Neural progenitor cell (in vitro differentiated cells): ENCODE data around the gene SLC4A1. TPM values are rescaled to one million over a fixed set of nuclear protein-coding genes. Genes with fewer than 3 reads are reported as not detected.

Experiments used
- DNase-seq: peaks from one replicate; pipeline ENCODE4 v3.0.0-alpha.2; 2016; ENCODE audit warnings: low spot score
- H2AFZ ChIP-seq: fragments of 200-600 bp; sonication (generic); replicated peaks from 2 replicates; pipeline ENCODE4 v1.6.1; 2016; ENCODE audit warnings: antibody characterized with exemption
- H3F3A ChIP-seq: fragments of 200-600 bp; sonication (generic); 2 replicates; pipeline ENCODE4 v1.6.1; 2016; ENCODE audit warnings: antibody characterized with exemption, low read depth
- H3K27ac ChIP-seq: fragments of 200-600 bp; sonication (generic); 2 replicates; pipeline ENCODE4 v1.5.1; 2016; ENCODE audit warnings: mild to moderate bottlenecking
- H3K27me3 ChIP-seq: fragments of 200-600 bp; sonication (generic); 2 replicates; pipeline ENCODE4 v1.6.1; 2016; ENCODE audit warnings: mild to moderate bottlenecking, moderate library complexity
- H3K36me3 ChIP-seq: fragments of 200-600 bp; sonication (generic); 2 replicates; pipeline ENCODE4 v1.5.1; 2016
- H3K4me1 ChIP-seq: fragments of 200-600 bp; sonication (generic); 2 replicates; pipeline ENCODE4 v1.6.1; 2016; ENCODE audit warnings: mixed run types
- H3K4me2 ChIP-seq: fragments of 200-600 bp; sonication (generic); 2 replicates; pipeline ENCODE4 v1.6.1; 2016
- H3K4me3 ChIP-seq: fragments of 200-600 bp; sonication (generic); 2 replicates; pipeline ENCODE4 v1.5.1; 2016
- H3K79me2 ChIP-seq: fragments of 200-600 bp; sonication (generic); 2 replicates; pipeline ENCODE4 v1.6.1; 2016; ENCODE audit warnings: low read depth
- H3K9ac ChIP-seq: fragments of 200-600 bp; sonication (generic); 2 replicates; pipeline ENCODE4 v1.6.1; 2016
- H3K9me3 ChIP-seq: fragments of 200-600 bp; sonication (generic); 2 replicates; pipeline ENCODE4 v1.5.1; 2016; ENCODE audit warnings: low read depth
- H4K20me1 ChIP-seq: fragments of 200-600 bp; sonication (generic); 2 replicates; pipeline ENCODE4 v1.6.1; 2016; ENCODE audit warnings: low read depth
- H3K27ac Mint-ChIP-seq: 3 replicates; pipeline ENCODE4 v1.8.0; 2021; ENCODE audit warnings: mixed read lengths
- H3K27me3 Mint-ChIP-seq: 2 replicates; pipeline ENCODE4 v1.8.0; 2022; ENCODE audit warnings: low read depth, mild to moderate bottlenecking, inconsistent platforms, moderate library complexity, mixed read lengths; ENCODE audit not compliant: insufficient read depth
- H3K36me3 Mint-ChIP-seq: 3 replicates; pipeline ENCODE4 v1.8.0; 2021; ENCODE audit warnings: mixed read lengths
- H3K4me1 Mint-ChIP-seq: 3 replicates; pipeline ENCODE4 v1.8.0; 2021; ENCODE audit warnings: mixed read lengths
- H3K4me3 Mint-ChIP-seq: 3 replicates; pipeline ENCODE4 v1.8.0; 2021; ENCODE audit warnings: mild to moderate bottlenecking, moderate library complexity, mixed read lengths
- H3K9me3 Mint-ChIP-seq: 3 replicates; pipeline ENCODE4 v1.8.0; 2020; ENCODE audit warnings: mixed read lengths
- CTCF ChIP-seq: fragments of 200-600 bp; sonication (generic); IDR thresholded peaks from 2 replicates; pipeline ENCODE4 v1.5.1; 2017; ENCODE audit warnings: antibody characterized with exemption, mild to moderate bottlenecking
- EZH2 ChIP-seq: fragments of 200-600 bp; sonication (generic); IDR thresholded peaks from 2 replicates; pipeline ENCODE4 v1.6.1; 2017; ENCODE audit warnings: antibody characterized with exemption, mild to moderate bottlenecking, moderate library complexity
- EZH2phosphoT487 ChIP-seq: fragments of 200-600 bp; sonication (generic); IDR thresholded peaks from 2 replicates; pipeline ENCODE4 v1.6.1; 2017; ENCODE audit warnings: antibody characterized with exemption
- total RNA-seq: library from RNA; depleted of rRNA; stranded (reverse); fragments of >200 nt; gene quantifications from 2 replicates; pipeline ENCODE4 v1.2.3, GENCODE V29; 2015; ENCODE audit warnings: low replicate concordance

SLC4A1 gene
- total RNA-seq, 1 donor from 2014 or later: not detected

GRCh38 chr17:44258811-44259351 lies 9.1 kb downstream of the SLC4A1 start:
- Histone ChIP-seq H3K9me3 (no peaks in the 10 kb centered on the region), H3K4me2 (no peak overlapping the region), H3K4me1 (no peaks in the 10 kb centered on the region), H3K27me3 (no peaks in the 10 kb centered on the region), H3K9ac (no peak overlapping the region), H3K79me2 (no peaks in the 10 kb centered on the region), H4K20me1 (no peaks in the 10 kb centered on the region), H3K27ac (no peak overlapping the region), H3K36me3 (no peaks in the 10 kb centered on the region), H3K4me3 (no peak overlapping the region), H3F3A (no peaks in the 10 kb centered on the region), H2AFZ (no peak overlapping the region)
- Mint-ChIP-seq H3K4me1 (no peaks in the 10 kb centered on the region), H3K27me3 (peaks cover 15% of the 10 kb centered on the region), H3K9me3 (no peaks in the 10 kb centered on the region), H3K27ac (no peak overlapping the region), H3K4me3 (no peak overlapping the region), H3K36me3 (no peaks in the 10 kb centered on the region)
- no peak for DNase-seq
- TF ChIP-seq EZH2: no peak

GRCh38 chr17:44257815-44258760 lies 9.8 kb downstream of the SLC4A1 start:
- H3K79me2 ChIP-seq: no peaks in the 10 kb centered on the region
- no peak overlapping the region for H3K4me2 ChIP-seq
- no peak overlapping the region for H3K27ac ChIP-seq
- H4K20me1 ChIP-seq: no peaks in the 10 kb centered on the region
- no peaks in the 10 kb centered on the region for H3K36me3 ChIP-seq
- Mint-ChIP-seq H3K27me3 (peaks cover 17% of the 10 kb centered on the region), H3K4me1 (no peaks in the 10 kb centered on the region), H3K4me3 (no peak overlapping the region), H3K36me3 (no peaks in the 10 kb centered on the region), H3K9me3 (no peaks in the 10 kb centered on the region), H3K27ac (no peak overlapping the region)
- no peak overlapping the region for H2AFZ ChIP-seq
- no peaks in the 10 kb centered on the region for H3F3A ChIP-seq
- no peak overlapping the region for H3K9ac ChIP-seq
- DNase-seq: no peak
- H3K9me3 ChIP-seq: no peaks in the 10 kb centered on the region
- no peak for TF ChIP-seq EZH2phosphoT487
- TF ChIP-seq EZH2: no peak
- no peak for TF ChIP-seq CTCF
- H3K4me3 ChIP-seq: no peak overlapping the region
- H3K4me1 ChIP-seq: no peaks in the 10 kb centered on the region
- no peaks in the 10 kb centered on the region for H3K27me3 ChIP-seq

GRCh38 chr17:44256671-44257070 lies 11.3 kb downstream of the SLC4A1 start:
- H3K79me2 ChIP-seq: no peaks in the 10 kb centered on the region
- Mint-ChIP-seq H3K27ac (no peak overlapping the region), H3K36me3 (no peaks in the 10 kb centered on the region), H3K4me3 (no peak overlapping the region), H3K27me3 (peaks cover 12% of the 10 kb centered on the region), H3K4me1 (no peaks in the 10 kb centered on the region), H3K9me3 (no peaks in the 10 kb centered on the region)
- DNase-seq: no peak
- no peaks in the 10 kb centered on the region for H3K9me3 ChIP-seq
- H3K4me1 ChIP-seq: no peaks in the 10 kb centered on the region
- H2AFZ ChIP-seq: no peak overlapping the region
- no peak overlapping the region for H3K9ac ChIP-seq
- H3K4me2 ChIP-seq: no peak overlapping the region
- no peaks in the 10 kb centered on the region for H3K27me3 ChIP-seq
- TF ChIP-seq CTCF: no peak
- no peak for TF ChIP-seq EZH2
- TF ChIP-seq EZH2phosphoT487: no peak
- no peak overlapping the region for H3K4me3 ChIP-seq
- no peaks in the 10 kb centered on the region for H3K36me3 ChIP-seq
- no peaks in the 10 kb centered on the region for H4K20me1 ChIP-seq
- no peak overlapping the region for H3K27ac ChIP-seq
- no peaks in the 10 kb centered on the region for H3F3A ChIP-seq

GRCh38 chr17:44255915-44256314 lies 12.0 kb downstream of the SLC4A1 start:
- peaks cover under 1% of the 10 kb centered on the region for H3K4me1 Mint-ChIP-seq
- H2AFZ ChIP-seq: no peak overlapping the region
- no peak overlapping the region for H3K4me2 ChIP-seq
- DNase-seq: no peak
- no peaks in the 10 kb centered on the region for H3F3A ChIP-seq
- no peaks in the 10 kb centered on the region for H3K79me2 ChIP-seq
- H3K27me3 ChIP-seq: no peaks in the 10 kb centered on the region
- no peaks in the 10 kb centered on the region for H4K20me1 ChIP-seq
- no peaks in the 10 kb centered on the region for H3K36me3 Mint-ChIP-seq
- TF ChIP-seq EZH2 (no peak), CTCF (no peak), EZH2phosphoT487 (no peak)
- H3K4me1 ChIP-seq: no peaks in the 10 kb centered on the region
- no peaks in the 10 kb centered on the region for H3K9me3 ChIP-seq
- no peak overlapping the region for H3K27ac ChIP-seq
- H3K9ac ChIP-seq: no peak overlapping the region
- H3K4me3 Mint-ChIP-seq: no peak overlapping the region
- H3K9me3 Mint-ChIP-seq: no peaks in the 10 kb centered on the region
- no peak overlapping the region for H3K4me3 ChIP-seq
- peaks cover 12% of the 10 kb centered on the region for H3K27me3 Mint-ChIP-seq
- no peak overlapping the region for H3K27ac Mint-ChIP-seq
- H3K36me3 ChIP-seq: no peaks in the 10 kb centered on the region
